Stimulated activated CD4-positive, alpha-beta T cell treated with anti-CD3 and anti-CD28 coated beads, TNF-alpha, amount 100 ng/mL, for 48 hours (primary cell): ENCODE data around the gene GOLGA1.
"Not testable (repeated sequence)": the region's sequence is repeated elsewhere in the genome, so short reads cannot be mapped to it uniquely, and the experiment has no call there.

Experiments used
- DNase-seq, 3 donors: peaks; one replicate each; pipeline ENCODE4 v3.0.0-alpha.2; 2020; ENCODE audit warnings: low read depth in 3 of 3

GOLGA1 gene

GRCh38 chr9:124940894-124941678 lies at the start of gene GOLGA1:
Gene GOLGA1, minus strand, starts transcription at chr9:124941083. Its CDS starts 2,372 bp downstream, at chr9:124938711.
- DNase-seq = peak; percentile 82 to 91 (median 83)

DNA sequence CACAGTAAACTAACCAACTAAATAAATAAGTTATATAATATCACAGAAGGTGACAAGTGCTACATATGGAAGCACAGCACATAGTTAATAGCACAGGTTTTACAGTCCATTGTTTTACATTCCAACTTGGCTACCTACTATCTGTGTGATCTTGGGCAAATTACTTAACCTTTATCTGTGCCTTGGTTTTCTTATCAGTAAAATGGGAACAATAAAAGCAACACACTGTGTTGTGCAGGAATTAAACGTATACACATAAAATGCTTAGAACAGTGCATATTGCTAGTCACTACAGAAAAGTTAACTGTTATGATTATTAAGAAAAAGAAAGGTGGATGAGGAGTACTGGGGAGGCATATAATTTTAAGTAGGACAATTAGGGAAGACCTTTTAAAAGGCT lies 42.8 kb upstream of the GOLGA1 start:
- no peak for DNase-seq

- DNase-seq = no peak
Measured at GRCh38 chr9:124980431-124980830, 39.5 kb upstream of the GOLGA1 start.

DNA sequence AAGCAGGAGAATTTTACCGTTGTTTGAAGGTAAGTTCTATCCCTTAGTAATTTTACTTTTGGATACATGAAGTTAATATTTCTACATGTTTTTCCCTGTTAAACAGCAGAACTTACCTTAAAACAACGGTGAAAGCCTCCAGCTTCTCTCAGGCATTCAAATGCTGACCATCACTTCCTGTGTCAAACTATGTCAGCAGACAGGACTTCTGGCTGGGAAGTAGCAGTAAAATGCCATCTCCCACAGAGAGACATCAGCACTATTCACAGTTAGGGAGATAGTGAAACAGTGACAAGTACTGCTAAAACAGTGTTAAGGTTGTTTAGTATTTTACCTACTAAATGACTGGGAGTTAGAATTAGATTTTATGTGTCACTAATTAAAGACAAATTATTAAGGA lies 34.2 kb upstream of the GOLGA1 start:
- DNase-seq = no peak

- no peak for DNase-seq
Measured at GRCh38 chr9:124973807-124974206, 32.9 kb upstream of the GOLGA1 start.

DNA sequence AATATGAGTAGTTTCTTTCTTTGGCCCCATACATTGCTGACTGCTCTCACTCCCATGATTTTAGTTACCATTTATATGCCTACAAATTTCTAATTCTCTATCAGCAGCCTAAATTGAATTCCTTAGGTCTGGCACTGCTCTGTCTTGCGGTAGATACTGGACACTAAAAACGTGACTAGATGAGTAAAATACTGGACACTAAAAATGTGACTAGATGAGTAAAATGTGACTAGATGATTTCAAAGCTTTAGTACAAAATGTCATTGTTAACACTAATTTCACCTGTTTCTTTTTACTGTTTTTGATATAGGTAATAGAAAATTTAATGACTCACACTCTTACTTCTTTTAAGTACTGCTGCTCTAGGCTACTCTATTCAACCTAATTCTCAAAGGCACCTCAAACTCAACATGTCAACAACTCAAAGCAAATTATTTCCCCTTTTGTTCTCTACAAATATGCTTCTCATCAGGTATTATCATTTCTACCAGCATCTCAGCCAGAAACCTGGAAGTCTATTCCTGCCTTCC lies 31.4 kb upstream of the GOLGA1 start:
- DNase-seq = no peak

- no peak for DNase-seq
Measured at GRCh38 chr9:124969401-124969800, 28.5 kb upstream of the GOLGA1 start.

DNA sequence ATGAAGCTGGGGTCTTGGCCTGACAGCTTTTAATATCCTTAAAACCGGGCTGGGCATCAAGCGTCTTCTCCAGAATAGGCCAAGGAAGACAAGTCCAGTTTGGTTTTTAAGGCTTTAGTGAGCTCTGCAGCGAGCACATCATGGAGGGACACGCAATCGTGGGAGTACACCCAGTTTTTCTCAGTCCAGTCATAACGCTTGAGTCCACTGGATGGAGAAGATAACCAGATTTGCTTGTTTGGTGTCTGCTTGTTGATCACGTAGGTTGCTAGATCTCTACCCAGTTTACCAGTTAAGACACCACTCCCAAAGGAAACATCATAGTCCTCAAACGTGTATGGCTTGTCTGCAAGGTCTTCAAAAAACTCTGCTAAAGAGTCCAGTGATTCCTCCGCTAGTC lies 27.4 kb upstream of the GOLGA1 start:
- no peak for DNase-seq

GRCh38 chr9:124965775-124966568 lies 25.1 kb upstream of the GOLGA1 start:
- not testable (repeated sequence) for DNase-seq

DNA sequence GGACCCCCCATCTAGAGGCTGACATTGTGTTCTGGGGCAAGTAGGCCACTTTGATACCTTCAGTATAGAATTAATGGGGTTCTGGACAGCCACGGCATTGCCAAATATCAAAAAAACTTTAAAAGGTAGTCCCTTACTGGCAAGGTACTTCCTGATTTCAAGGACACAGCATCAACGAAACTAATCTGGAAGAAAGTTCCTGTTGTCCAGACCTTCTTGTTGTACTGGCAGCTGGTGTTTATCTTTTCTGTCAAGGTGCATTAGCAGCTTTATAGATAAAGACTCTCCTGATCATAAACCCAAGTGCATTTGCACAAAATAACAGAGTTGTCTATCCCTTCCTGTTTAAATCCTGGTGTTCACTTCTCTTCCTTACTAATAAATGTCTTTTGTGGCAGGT lies 23.7 kb upstream of the GOLGA1 start:
- no peak for DNase-seq

- DNase-seq = no peak
Measured at GRCh38 chr9:124964056-124964455, 23.2 kb upstream of the GOLGA1 start.

GRCh38 chr9:124960409-124960752 lies 19.5 kb upstream of the GOLGA1 start:
- DNase-seq = no peak

GRCh38 chr9:124959671-124960408 lies 19.0 kb upstream of the GOLGA1 start:
- not testable (repeated sequence) for DNase-seq

DNA sequence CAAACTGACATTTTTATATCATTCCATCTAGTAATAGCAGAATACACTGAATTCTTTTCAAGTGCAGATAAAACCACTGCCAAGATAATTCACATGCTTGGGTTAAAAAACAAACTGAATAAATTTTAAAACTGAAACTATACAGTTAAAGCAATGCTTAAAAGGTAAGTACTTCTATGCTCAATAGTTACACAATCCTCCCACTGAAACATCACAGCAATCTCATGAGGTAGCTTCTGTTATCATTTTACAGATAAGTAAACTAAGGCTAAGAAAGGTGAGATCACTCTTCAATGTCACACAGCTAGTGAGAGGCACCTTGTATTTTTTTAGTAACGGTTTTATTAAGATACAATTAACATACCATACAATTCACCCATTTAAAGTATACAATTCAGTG lies 13.4 kb upstream of the GOLGA1 start:
- no peak for DNase-seq

DNA sequence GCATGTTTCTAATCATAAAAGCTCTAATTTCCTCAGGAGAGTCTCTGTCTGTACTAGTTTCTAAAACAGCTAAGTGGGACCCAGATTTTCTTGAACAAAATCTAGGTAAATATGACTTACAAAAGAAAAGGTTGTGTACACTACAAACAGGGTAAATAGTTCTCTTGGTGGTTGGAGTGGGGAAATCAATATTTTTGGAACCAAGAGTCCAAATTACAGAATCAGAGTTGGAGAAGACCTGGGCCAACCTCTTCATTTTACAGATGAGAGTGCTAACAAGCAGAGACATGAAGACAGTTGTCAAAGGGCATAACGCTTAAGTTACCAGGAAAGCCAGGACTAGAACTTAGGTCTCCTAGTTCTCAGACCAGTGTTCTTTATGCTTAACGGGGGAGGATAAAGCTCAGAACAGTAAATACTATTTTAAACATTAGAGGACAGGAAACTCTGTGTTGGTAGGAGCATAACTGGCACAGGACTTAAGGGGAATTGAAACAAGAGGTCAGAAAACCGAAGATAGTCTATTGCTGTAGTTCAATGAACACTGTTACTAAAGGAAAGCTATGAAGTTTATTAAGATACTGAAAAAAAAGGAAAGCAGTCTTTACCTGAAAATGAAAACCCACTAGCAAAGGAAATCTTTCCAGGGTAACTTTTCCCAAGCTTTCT lies 9.3 kb upstream of the GOLGA1 start:
- no peak for DNase-seq

DNA sequence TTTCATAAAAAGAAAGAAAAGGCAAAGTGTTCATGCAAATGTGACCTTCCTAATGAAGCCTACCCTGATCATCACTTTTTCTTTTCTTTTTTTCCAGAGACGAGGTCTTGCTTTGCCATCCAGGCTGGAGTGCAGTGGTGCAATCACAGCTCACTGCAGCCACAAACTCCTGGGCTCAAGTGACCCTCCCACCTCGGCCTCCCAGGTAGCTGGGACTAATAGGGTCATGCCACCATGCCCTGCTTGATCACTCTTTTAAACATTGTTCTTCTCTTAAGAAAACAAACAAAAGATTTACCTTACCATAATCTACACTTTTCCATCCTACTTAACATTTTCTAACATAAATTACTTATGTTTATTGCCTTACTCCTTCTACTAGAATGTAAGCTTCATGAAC lies 8.5 kb upstream of the GOLGA1 start:
- DNase-seq = no peak

DNA sequence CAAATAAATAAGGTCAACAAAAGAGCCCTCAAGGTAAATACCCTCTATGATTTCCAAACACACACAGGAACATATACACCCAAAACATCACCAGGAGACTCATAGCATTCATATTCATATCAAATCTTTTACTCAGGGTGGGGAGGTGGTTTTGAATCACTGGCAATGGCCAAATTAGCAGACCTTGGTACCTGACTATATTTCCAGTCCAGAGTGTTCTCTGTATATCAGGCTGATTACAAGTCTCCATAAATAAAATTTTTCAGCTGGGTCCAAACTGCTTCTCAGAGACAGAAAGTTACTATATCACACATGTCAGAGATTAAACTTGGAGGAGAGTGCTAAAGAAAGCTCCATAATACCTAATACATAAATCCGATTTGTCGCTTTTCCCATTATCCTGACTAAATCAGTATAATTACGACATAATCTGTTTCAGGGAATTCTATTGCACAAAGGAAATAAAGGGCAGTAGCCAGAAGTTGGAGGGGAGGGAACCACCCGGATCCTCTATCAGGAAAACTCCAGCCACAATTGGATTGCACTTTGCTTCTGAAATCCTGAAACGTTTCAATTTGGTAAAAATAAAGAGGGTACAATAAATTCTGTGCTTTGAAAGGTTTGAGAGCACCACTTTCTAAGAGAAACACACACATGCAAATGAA lies 7.0 kb upstream of the GOLGA1 start:
- no peak for DNase-seq

GRCh38 chr9:124946167-124946566 lies 5.3 kb upstream of the GOLGA1 start:
- DNase-seq = no peak

GRCh38 chr9:124941679-124942561 lies 1.0 kb upstream of the GOLGA1 start:
- DNase-seq = peak; percentile 15 to 36 (median 22)

- DNase-seq = no peak
Measured at GRCh38 chr9:124940521-124940893, 376 bp downstream of the GOLGA1 start.
